GM12878 (cell line): Measurements from ENCODE around the gene NOS1. TPM values are rescaled to one million over a fixed set of nuclear protein-coding genes. Genes with fewer than 3 reads are reported as not detected.

Source experiments
- ATAC-seq: fragments of 200-7000 bp; cut with Tn5 transposase; 3 replicates; pipeline ENCODE4 v1.9.1; 2020; ENCODE audit warnings: mild to moderate bottlenecking, moderate library complexity
- BruUV-seq: library from RNA; stranded (reverse); fragments of 400-500 nt; replicated peaks from 2 replicates; lab custom pipeline; 2021; lab: Mats Ljungman, UMichigan
- CTCF ChIA-PET: fragments of 300-600 bp; sonication (Branson Sonifier 250); formaldehyde crosslinking; extraction: SDS; loops from one replicate; lab custom pipeline; 2021; ENCODE audit warnings: inconsistent platforms; lab: Yijun Ruan, JAX
- POLR2A ChIA-PET: fragments of 350-600 bp; formaldehyde crosslinking; extraction: SDS; loops from one replicate; lab custom pipeline; 2021; ENCODE audit warnings: inconsistent platforms; lab: Charles Lee
- RAD21 ChIA-PET: fragments of 300-600 bp; sonication (Branson Sonifier 250); formaldehyde crosslinking; loops from one replicate; lab custom pipeline; 2023; ENCODE audit warnings: antibody characterized with exemption; ENCODE audit not compliant: unreplicated experiment; lab: Charles Lee
- SMC1A ChIA-PET: fragments of 300-600 bp; sonication (Branson Sonifier 250); formaldehyde crosslinking; loops from one replicate; lab custom pipeline; 2023; ENCODE audit not compliant: unreplicated experiment, uncharacterized antibody; lab: Charles Lee
- DNase-seq: peaks from one replicate; pipeline ENCODE4 v3.0.0-alpha.2; 2011; ENCODE audit warnings: low read depth, low spot score
- FAIRE-seq: peaks from 3 replicates; lab custom pipeline; 2011; peaks lifted over from hg19 to GRCh38; lab: Jason Lieb, UNC
- H2AFZ ChIP-seq: 2 replicates; pipeline ENCODE4 v1.6.0; 2011; ENCODE audit warnings: low read depth, low read length, control low read depth; ENCODE audit not compliant: control insufficient read depth
- H3K27ac ChIP-seq: 2 replicates; pipeline ENCODE4 v1.5.1; 2011; ENCODE audit warnings: control low read depth; ENCODE audit not compliant: control insufficient read depth, insufficient read depth
- H3K27me3 ChIP-seq, 2 experiments: replicated peaks in 1 of 2; 2 replicates each; pipeline versions ENCODE4 v1.6.0 to v1.6.1; 2011; ENCODE audit warnings: low read length in 1 of 2; ENCODE audit not compliant: control insufficient read depth in 2 of 2, insufficient read depth in 2 of 2
- H3K36me3 ChIP-seq, 2 experiments: 2 replicates each; pipeline ENCODE4 v1.5.1; 2011; ENCODE audit warnings: low read length in 1 of 2; ENCODE audit not compliant: control insufficient read depth in 2 of 2, insufficient read depth in 2 of 2
- H3K4me1 ChIP-seq: 2 replicates; pipeline ENCODE4 v1.6.1; 2011; ENCODE audit warnings: mild to moderate bottlenecking, low read length, moderate library complexity, mixed read lengths; ENCODE audit not compliant: control insufficient read depth, insufficient read depth
- H3K4me2 ChIP-seq: 2 replicates; pipeline ENCODE4 v1.6.0; 2011; ENCODE audit warnings: control low read depth; ENCODE audit not compliant: control insufficient read depth, insufficient read depth
- H3K4me3 ChIP-seq: fragments of 200-600 bp; sonication (generic); 2 replicates; pipeline ENCODE4 v1.5.1; 2016
- H3K79me2 ChIP-seq: 2 replicates; pipeline ENCODE4 v1.6.0; 2011; ENCODE audit warnings: low read length; ENCODE audit not compliant: control insufficient read depth, insufficient read depth
- H3K9ac ChIP-seq: 2 replicates; pipeline ENCODE4 v1.8.0; 2011; ENCODE audit warnings: low read length, control low read depth, mixed read lengths; ENCODE audit not compliant: control insufficient read depth, insufficient read depth
- H3K9me3 ChIP-seq: replicated peaks from 3 replicates; pipeline ENCODE4 v1.5.1; 2011; ENCODE audit warnings: mild to moderate bottlenecking, low read length; ENCODE audit not compliant: control insufficient read depth, insufficient read depth
- H4K20me1 ChIP-seq: 2 replicates; pipeline ENCODE4 v1.6.0; 2011; ENCODE audit not compliant: control insufficient read depth, insufficient read depth
- ATF3 ChIP-seq: IDR thresholded peaks from 2 replicates; pipeline ENCODE4 v1.6.1; 2011; ENCODE audit warnings: low read depth, mild to moderate bottlenecking, low read length, moderate library complexity, borderline replicate concordance; ENCODE audit errors: extremely low read depth
- ESRRA ChIP-seq: IDR thresholded peaks from 2 replicates; pipeline ENCODE4 v1.6.1; 2012; ENCODE audit warnings: mild to moderate bottlenecking, low read length, improper control_type of control experiment
- HCFC1 ChIP-seq: fragments of 150-350 bp; IDR thresholded peaks from 2 replicates; pipeline ENCODE4 v1.6.1; 2014; ENCODE audit warnings: low read length
- IKZF2 ChIP-seq, 2 experiments: fragments of 450-650 bp; IDR thresholded peaks; 2 replicates each; pipeline ENCODE4 v1.6.1; 2017; ENCODE audit warnings: mild to moderate bottlenecking in 2 of 2, moderate library complexity in 2 of 2
- KDM1A ChIP-seq: fragments of 200-600 bp; sonication (generic); IDR thresholded peaks from 2 replicates; pipeline ENCODE4 v1.6.1; 2016; ENCODE audit warnings: borderline replicate concordance
- KLF5 ChIP-seq: fragments of 450-650 bp; IDR thresholded peaks from 2 replicates; pipeline ENCODE4 v1.6.1; 2014; ENCODE audit warnings: mild to moderate bottlenecking; ENCODE audit not compliant: partially characterized antibody
- NFYB ChIP-seq: IDR thresholded peaks from 2 replicates; pipeline ENCODE4 v1.6.1; 2011; ENCODE audit warnings: low read depth, mild to moderate bottlenecking, low read length, improper control_type of control experiment, moderate library complexity; ENCODE audit not compliant: insufficient read depth
- PML ChIP-seq: IDR thresholded peaks from 2 replicates; pipeline ENCODE4 v1.6.1; 2012; ENCODE audit warnings: low read length, inconsistent platforms
- RBBP5 ChIP-seq: fragments of 200-600 bp; sonication (generic); conservative IDR thresholded peaks from 2 replicates; pipeline ENCODE4 v1.6.1; 2016
- SIN3A ChIP-seq: IDR thresholded peaks from 2 replicates; pipeline ENCODE4 v1.6.1; 2012; ENCODE audit warnings: low read depth, low read length, improper control_type of control experiment
- SIX5 ChIP-seq: IDR thresholded peaks from 2 replicates; pipeline ENCODE4 v1.6.1; 2011; ENCODE audit warnings: mild to moderate bottlenecking, low read depth, low read length, moderate library complexity; ENCODE audit not compliant: severe bottlenecking
- SKIL ChIP-seq: fragments of 450-650 bp; IDR thresholded peaks from 2 replicates; pipeline ENCODE4 v1.6.1; 2017; ENCODE audit warnings: mild to moderate bottlenecking, low read depth, inconsistent platforms; ENCODE audit not compliant: poor library complexity, severe bottlenecking
- TBL1XR1 ChIP-seq: IDR thresholded peaks from 2 replicates; pipeline ENCODE4 v1.6.1; 2012; ENCODE audit warnings: low read depth, low read length, improper control_type of control experiment
- TCF3 ChIP-seq: IDR thresholded peaks from 2 replicates; pipeline ENCODE4 v1.6.1; 2012; ENCODE audit warnings: low read depth, mild to moderate bottlenecking, low read length, borderline replicate concordance; ENCODE audit not compliant: insufficient read depth
- ZBTB40 ChIP-seq: fragments of 450-650 bp; IDR thresholded peaks from 2 replicates; pipeline ENCODE4 v1.6.1; 2016; ENCODE audit warnings: mild to moderate bottlenecking, moderate library complexity, borderline replicate concordance
- WGBS: methylation state at CpG from one replicate; pipeline ENCODE4 v1.1.6; 2016; ENCODE audit warnings: low lambda C conversion rate; ENCODE audit not compliant: insufficient replicate concordance, insufficient coverage; ENCODE audit errors: missing lambda C conversion rate; 5-methylcytosine and 5-hydroxymethylcytosine counted together
- in situ Hi-C: fragments of 300-500 bp; cut with MboI; formaldehyde crosslinking; loops from 9 replicates; pipeline ENCODE4 v1.14.3; 2018; ENCODE audit warnings: mixed read lengths
- intact Hi-C: fragments of 100-400 bp; cut with micrococcal nuclease; formaldehyde crosslinking; loops from one replicate; pipeline ENCODE4 v1.14.2; 2022; ENCODE audit not compliant: unreplicated experiment
- polyA plus RNA-seq, 11 experiments: library from polyadenylated mRNA; depleted of rRNA in 4 of 11; unstranded in 6 of 11; stranded (reverse) in 5 of 11; fragments of >200 nt; fragmentation: Nextera tagmentation in 4 of 11; fragmentation: Illumina TruSeq in 1 of 11; extraction: Ambion mirVana in 4 of 11; extraction: Trizol in 1 of 11; gene quantifications; 1 replicate in 1 of 11; 2 replicates in 10 of 11; pipeline versions ENCODE4 v1.2.1 to v1.2.3, GENCODE V29; 2011 to 2016; ENCODE audit warnings: inconsistent platforms in 2 of 11, missing spikeins in 2 of 11, low read depth in 1 of 11
- total RNA-seq, 4 experiments: library from RNA; depleted of rRNA in 3 of 4; stranded (reverse); fragments of >200 nt in 3 of 4; fragmentation: Illumina TruSeq in 1 of 4; extraction: Trizol in 1 of 4; gene quantifications; 2 replicates each; pipeline versions ENCODE4 v1.2.1 to v1.2.3, GENCODE V29; 2013 to 2021
- TF ChIP-seq, protein P1 (sequence below): fragments of 450-650 bp; IDR thresholded peaks from 2 replicates; pipeline ENCODE4 v1.6.1; 2017; ENCODE audit warnings: low read depth, mild to moderate bottlenecking, moderate library complexity

The NOS1 gene
- total and polyA plus RNA-seq, 10 of the 15 experiments (the other 5 are each of a cell fraction or from before 2014, with no cell fraction given), result under 0.01 to 0.04 (median 0.01) TPM; not detected in 7

GRCh38 chr12:117187421-117187820 is 174.0 kb downstream of the NOS1 start:
- WGBS, result 99% methylated on average over 4 of the region's 4 CpGs
- ATAC-seq (no peak), FAIRE-seq (no peak)
- intact Hi-C loops, result no loop called here
- H3K36me3 ChIP-seq, result peaks cover 0 to 9% of the 10 kb centered on the region in 2 experiments; a peak in 1 of 4 replicates
- H3K79me2 ChIP-seq, result peaks cover 18% of the 10 kb centered on the region
- RAD21 ChIA-PET, result interaction anchor here (0.7 kb wide), 1 partner anchor 48 kb away, joined by 4 read pairs; no protein-coding TSS in a partner anchor
- no peaks in the 10 kb centered on the region; the same call in 2 of the 3 replicates for H3K9me3 ChIP-seq
- no peak overlapping the region for H2AFZ ChIP-seq
- H3K4me2 ChIP-seq, result no peak overlapping the region
- no peaks in the 10 kb centered on the region; the same call in 1 of the 2 replicates for H3K4me1 ChIP-seq
- TF ChIP-seq TCF3, result no peak
- no peak for TF ChIP-seq KDM1A
- no peak for TF ChIP-seq TBL1XR1
- TF ChIP-seq, protein P1, sequence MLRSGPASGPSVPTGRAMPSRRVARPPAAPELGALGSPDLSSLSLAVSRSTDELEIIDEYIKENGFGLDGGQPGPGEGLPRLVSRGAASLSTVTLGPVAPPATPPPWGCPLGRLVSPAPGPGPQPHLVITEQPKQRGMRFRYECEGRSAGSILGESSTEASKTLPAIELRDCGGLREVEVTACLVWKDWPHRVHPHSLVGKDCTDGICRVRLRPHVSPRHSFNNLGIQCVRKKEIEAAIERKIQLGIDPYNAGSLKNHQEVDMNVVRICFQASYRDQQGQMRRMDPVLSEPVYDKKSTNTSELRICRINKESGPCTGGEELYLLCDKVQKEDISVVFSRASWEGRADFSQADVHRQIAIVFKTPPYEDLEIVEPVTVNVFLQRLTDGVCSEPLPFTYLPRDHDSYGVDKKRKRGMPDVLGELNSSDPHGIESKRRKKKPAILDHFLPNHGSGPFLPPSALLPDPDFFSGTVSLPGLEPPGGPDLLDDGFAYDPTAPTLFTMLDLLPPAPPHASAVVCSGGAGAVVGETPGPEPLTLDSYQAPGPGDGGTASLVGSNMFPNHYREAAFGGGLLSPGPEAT, result no peak
- no peak for TF ChIP-seq NFYB
- TF ChIP-seq KLF5, result no peak
- TF ChIP-seq PML, result no peak
- TF ChIP-seq SIN3A, result no peak
- no peak for TF ChIP-seq ATF3
- TF ChIP-seq ZBTB40, result no peak
- TF ChIP-seq SIX5, result no peak
- no peak for TF ChIP-seq HCFC1
- no peak for TF ChIP-seq RBBP5
- TF ChIP-seq SKIL, result no peak
- TF ChIP-seq ESRRA, result no peak
- TF ChIP-seq IKZF2 (IDR thresholded peaks at IDR 0.05), result no peak
- TF ChIP-seq, all 136 proteins: peak for 0
- in situ Hi-C loops, result loop anchor here (25.0 kb wide), 1 partner anchor 1200 kb away; the partner anchor contains the start of gene SUDS3
- SMC1A ChIA-PET, result no interaction called here
- BruUV-seq, result no TSS peak
- H3K27ac ChIP-seq, result no peak overlapping the region
- H4K20me1 ChIP-seq, result no peaks in the 10 kb centered on the region
- H3K4me3 ChIP-seq, result no peak overlapping the region
- CTCF ChIA-PET, result interaction anchor here (0.9 kb wide), 1 partner anchor 24 kb away, joined by 3 read pairs; no protein-coding TSS in a partner anchor
- H3K27me3 ChIP-seq, result no peaks in the 10 kb centered on the region
- DNase-seq, result no peak
- H3K9ac ChIP-seq, result no peak overlapping the region
- POLR2A ChIA-PET, result interaction anchor here (1.0 kb wide), 1 partner anchor 19 kb away, joined by 3 read pairs; no protein-coding TSS in a partner anchor
